Hepatocyte (in vitro differentiated cells): ENCODE measurements around the gene GDI1. TPM values are rescaled to one million over a fixed set of nuclear protein-coding genes. Genes with fewer than 3 reads are reported as not detected.
A peak's percentile ranks its signal among the peaks of the same experiment; 100 is the strongest.

Experiments used
- DNase-seq: peaks from one replicate; pipeline ENCODE4 v3.0.0-alpha.2; 2016; ENCODE audit warnings: low spot score
- H2AFZ ChIP-seq: fragments of 200-600 bp; sonication (generic); 2 replicates; pipeline ENCODE4 v1.6.0; 2016; ENCODE audit warnings: antibody characterized with exemption, mild to moderate bottlenecking
- H3K27ac ChIP-seq: fragments of 200-600 bp; sonication (generic); 2 replicates; pipeline ENCODE4 v1.5.1; 2016; ENCODE audit warnings: mild to moderate bottlenecking
- H3K27me3 ChIP-seq: fragments of 200-600 bp; sonication (generic); 2 replicates; pipeline ENCODE4 v1.6.1; 2016
- H3K36me3 ChIP-seq: fragments of 200-600 bp; sonication (generic); replicated peaks from 2 replicates; pipeline ENCODE4 v1.5.1; 2016; ENCODE audit warnings: low read depth; ENCODE audit not compliant: insufficient read depth
- H3K4me1 ChIP-seq: fragments of 200-600 bp; sonication (generic); 2 replicates; pipeline ENCODE4 v1.5.1; 2016; ENCODE audit warnings: mild to moderate bottlenecking, moderate library complexity; ENCODE audit not compliant: insufficient read depth
- H3K4me2 ChIP-seq: fragments of 200-600 bp; sonication (generic); 2 replicates; pipeline ENCODE4 v1.6.0; 2016
- H3K4me3 ChIP-seq: fragments of 200-600 bp; sonication (generic); 2 replicates; pipeline ENCODE4 v1.5.1; 2016; ENCODE audit warnings: mild to moderate bottlenecking
- H3K79me2 ChIP-seq: fragments of 200-600 bp; sonication (generic); 2 replicates; pipeline ENCODE4 v1.6.0; 2017; ENCODE audit warnings: mild to moderate bottlenecking
- H3K9me2 ChIP-seq: fragments of 200-600 bp; sonication (generic); replicated peaks from 2 replicates; pipeline ENCODE4 v1.6.0; 2017; ENCODE audit warnings: mild to moderate bottlenecking; ENCODE audit not compliant: insufficient read depth
- H3K9me3 ChIP-seq: fragments of 200-600 bp; sonication (generic); 2 replicates; pipeline ENCODE4 v1.5.1; 2016; ENCODE audit warnings: low read depth, mild to moderate bottlenecking
- H4K20me1 ChIP-seq: fragments of 200-600 bp; sonication (generic); 2 replicates; pipeline ENCODE4 v1.6.0; 2016; ENCODE audit warnings: mild to moderate bottlenecking; ENCODE audit not compliant: insufficient read depth, poor library complexity, severe bottlenecking
- EZH2 ChIP-seq: fragments of 200-600 bp; sonication (generic); IDR thresholded peaks from 2 replicates; pipeline ENCODE4 v1.6.1; 2016; ENCODE audit warnings: antibody characterized with exemption, mild to moderate bottlenecking, borderline replicate concordance
- EZH2phosphoT487 ChIP-seq: fragments of 200-600 bp; sonication (generic); IDR thresholded peaks from one replicate; pipeline ENCODE4 v1.6.1; 2018; ENCODE audit warnings: antibody characterized with exemption, mild to moderate bottlenecking, low read depth, moderate library complexity; ENCODE audit not compliant: unreplicated experiment, severe bottlenecking
- WGBS: methylation state at CpG from one replicate; pipeline ENCODE4 v1.1.6; 2016; ENCODE audit warnings: low lambda C conversion rate; ENCODE audit errors: missing lambda C conversion rate; 5-methylcytosine and 5-hydroxymethylcytosine counted together
- polyA plus RNA-seq: library from polyadenylated mRNA; unstranded; fragments of >200 nt; fragmentation: Nextera tagmentation; extraction: Ambion mirVana; gene quantifications from 2 replicates; pipeline ENCODE4 v1.2.1, GENCODE V29; 2016
- total RNA-seq: library from RNA; depleted of rRNA; stranded (reverse); fragments of >200 nt; gene quantifications from 2 replicates; pipeline ENCODE4 v1.2.3, GENCODE V29; 2014
- TF ChIP-seq, protein P1 (sequence below): fragments of 200-600 bp; sonication (generic); IDR thresholded peaks from 2 replicates; pipeline ENCODE4 v1.5.1; 2016; ENCODE audit warnings: antibody characterized with exemption, mild to moderate bottlenecking; ENCODE audit not compliant: poor library complexity

The GDI1 gene
- total and polyA plus RNA-seq, 2 experiments from 2014 or later, result 101 to 102 TPM

DNA sequence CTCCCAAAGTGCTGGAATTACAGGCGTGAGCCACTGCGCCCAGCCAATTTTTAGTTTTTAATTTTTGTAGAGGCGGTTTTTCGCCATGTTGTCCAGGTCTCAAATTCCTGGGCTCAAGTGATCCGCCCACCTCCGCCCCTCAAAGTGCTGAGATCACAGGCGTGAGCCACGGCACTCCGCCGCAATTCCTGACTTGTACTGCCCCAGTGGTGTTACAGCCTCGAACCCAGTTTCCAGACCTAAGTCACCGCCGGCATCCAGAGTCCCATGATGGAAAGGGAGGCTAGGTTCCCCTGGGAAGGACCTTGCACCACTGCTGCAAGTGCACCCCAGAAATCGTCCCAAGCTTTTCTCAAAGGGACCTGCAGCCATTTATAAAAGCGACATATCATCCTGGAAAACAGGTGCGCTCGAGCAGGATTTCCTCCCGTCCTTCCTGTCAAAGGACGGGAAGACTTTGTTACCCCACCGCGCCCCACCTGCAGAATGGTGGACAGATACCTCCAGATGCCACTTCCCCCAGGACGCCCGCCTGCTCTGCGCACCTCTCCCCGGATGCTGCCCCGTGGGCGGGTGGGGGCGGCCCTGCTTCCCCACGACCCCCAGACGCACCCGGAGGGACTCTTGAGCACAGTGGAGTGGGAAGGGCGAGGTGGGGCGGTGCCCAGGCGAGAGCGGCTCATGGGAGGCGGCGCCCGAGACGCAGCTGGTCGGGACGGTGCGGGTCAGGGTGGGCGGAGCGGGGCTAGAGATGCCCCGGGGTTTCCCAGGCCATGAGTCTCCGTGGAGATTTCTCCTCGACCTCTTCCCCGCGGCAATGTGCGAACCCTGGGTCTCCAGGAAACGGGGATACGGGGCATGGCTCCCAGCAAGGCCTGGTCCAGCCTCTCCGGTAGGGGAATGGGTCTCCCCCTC is 39.7 kb upstream of the GDI1 start:
- peak overlapping the region; percentile 76 for H3K4me2 ChIP-seq
- peaks cover 24% of the 10 kb centered on the region for H4K20me1 ChIP-seq
- no peaks in the 10 kb centered on the region for H3K9me2 ChIP-seq
- peak; percentile 79 for DNase-seq
- H3K27ac ChIP-seq, result peak overlapping the region; percentile 99
- peaks cover 4% of the 10 kb centered on the region for H3K4me1 ChIP-seq
- TF ChIP-seq EZH2phosphoT487, result no peak
- no peak for TF ChIP-seq EZH2
- TF ChIP-seq, protein P1, sequence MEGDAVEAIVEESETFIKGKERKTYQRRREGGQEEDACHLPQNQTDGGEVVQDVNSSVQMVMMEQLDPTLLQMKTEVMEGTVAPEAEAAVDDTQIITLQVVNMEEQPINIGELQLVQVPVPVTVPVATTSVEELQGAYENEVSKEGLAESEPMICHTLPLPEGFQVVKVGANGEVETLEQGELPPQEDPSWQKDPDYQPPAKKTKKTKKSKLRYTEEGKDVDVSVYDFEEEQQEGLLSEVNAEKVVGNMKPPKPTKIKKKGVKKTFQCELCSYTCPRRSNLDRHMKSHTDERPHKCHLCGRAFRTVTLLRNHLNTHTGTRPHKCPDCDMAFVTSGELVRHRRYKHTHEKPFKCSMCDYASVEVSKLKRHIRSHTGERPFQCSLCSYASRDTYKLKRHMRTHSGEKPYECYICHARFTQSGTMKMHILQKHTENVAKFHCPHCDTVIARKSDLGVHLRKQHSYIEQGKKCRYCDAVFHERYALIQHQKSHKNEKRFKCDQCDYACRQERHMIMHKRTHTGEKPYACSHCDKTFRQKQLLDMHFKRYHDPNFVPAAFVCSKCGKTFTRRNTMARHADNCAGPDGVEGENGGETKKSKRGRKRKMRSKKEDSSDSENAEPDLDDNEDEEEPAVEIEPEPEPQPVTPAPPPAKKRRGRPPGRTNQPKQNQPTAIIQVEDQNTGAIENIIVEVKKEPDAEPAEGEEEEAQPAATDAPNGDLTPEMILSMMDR, result no peak
- peaks cover 3% of the 10 kb centered on the region for H3K36me3 ChIP-seq
- no peaks in the 10 kb centered on the region for H3K27me3 ChIP-seq
- peaks cover 16% of the 10 kb centered on the region for H3K79me2 ChIP-seq
- peak overlapping the region; percentile 23 for H3K4me3 ChIP-seq
- no peaks in the 10 kb centered on the region for H3K9me3 ChIP-seq
- H2AFZ ChIP-seq, result peak overlapping the region; percentile 56
- 42% methylated on average over 40 of the region's 53 CpGs for WGBS

DNA sequence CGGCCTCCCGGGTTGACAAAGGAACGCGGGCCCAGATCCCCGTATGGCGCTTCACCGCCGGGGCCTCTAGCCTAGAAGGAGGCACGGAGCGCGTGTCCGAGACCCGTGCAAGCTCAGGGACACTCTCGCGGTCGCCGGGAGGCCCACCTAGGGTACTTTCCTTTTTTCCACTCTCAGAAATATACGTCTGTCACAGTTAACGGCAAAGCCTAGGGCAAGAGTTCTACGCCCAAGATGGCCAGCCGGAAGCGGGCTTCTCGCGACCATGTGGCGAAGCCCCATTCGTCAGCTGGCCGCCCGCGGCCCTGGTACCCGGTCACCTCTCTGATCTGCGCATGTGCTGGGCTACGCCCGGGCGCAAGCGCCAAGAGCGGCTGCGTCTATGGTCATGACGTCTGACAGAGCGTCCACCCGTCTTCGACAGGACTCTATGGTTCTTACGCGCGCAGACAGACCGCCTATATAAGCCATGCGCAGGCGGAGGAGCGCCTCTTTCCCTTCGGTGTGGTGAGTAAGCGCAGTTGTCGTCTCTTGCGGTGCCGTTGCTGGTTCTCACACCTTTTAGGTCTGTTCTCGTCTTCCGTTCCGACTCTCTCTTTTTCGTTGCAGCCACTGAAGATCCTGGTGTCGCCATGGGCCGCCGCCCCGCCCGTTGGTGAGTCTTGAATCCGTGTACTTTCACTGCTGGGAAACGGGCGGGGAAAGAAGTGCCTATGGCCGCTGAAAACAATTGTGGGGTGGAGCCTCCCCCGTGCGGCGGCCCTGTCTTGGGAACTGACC is 38.9 kb upstream of the GDI1 start, which contains the start of gene RPL10:
TSS of gene RPL10 (plus strand) at position 490 of the 780 bp plus-strand sequence. CDS start at position 633, 143 bp downstream.
- H3K9me3 ChIP-seq, result no peaks in the 10 kb centered on the region
- DNase-seq, result peak; percentile 95
- peaks cover 24% of the 10 kb centered on the region for H4K20me1 ChIP-seq
- no peaks in the 10 kb centered on the region for H3K9me2 ChIP-seq
- H3K79me2 ChIP-seq, result peaks cover 16% of the 10 kb centered on the region
- TF ChIP-seq, protein P1, result no peak
- TF ChIP-seq EZH2phosphoT487, result no peak
- TF ChIP-seq EZH2, result no peak
- H3K27ac ChIP-seq, result peak within 1 kb of the TSS; percentile 99
- H3K36me3 ChIP-seq, result peaks cover 3% of the 10 kb centered on the region
- H3K27me3 ChIP-seq, result no peaks in the 10 kb centered on the region
- peaks cover 4% of the 10 kb centered on the region for H3K4me1 ChIP-seq
- H3K4me3 ChIP-seq, result peak within 1 kb of the TSS; percentile 54
- peak within 1 kb of the TSS; percentile 80 for H3K4me2 ChIP-seq
- peak within 1 kb of the TSS; percentile 56 for H2AFZ ChIP-seq
- 45% methylated on average over 67 of the region's 69 CpGs for WGBS

DNA sequence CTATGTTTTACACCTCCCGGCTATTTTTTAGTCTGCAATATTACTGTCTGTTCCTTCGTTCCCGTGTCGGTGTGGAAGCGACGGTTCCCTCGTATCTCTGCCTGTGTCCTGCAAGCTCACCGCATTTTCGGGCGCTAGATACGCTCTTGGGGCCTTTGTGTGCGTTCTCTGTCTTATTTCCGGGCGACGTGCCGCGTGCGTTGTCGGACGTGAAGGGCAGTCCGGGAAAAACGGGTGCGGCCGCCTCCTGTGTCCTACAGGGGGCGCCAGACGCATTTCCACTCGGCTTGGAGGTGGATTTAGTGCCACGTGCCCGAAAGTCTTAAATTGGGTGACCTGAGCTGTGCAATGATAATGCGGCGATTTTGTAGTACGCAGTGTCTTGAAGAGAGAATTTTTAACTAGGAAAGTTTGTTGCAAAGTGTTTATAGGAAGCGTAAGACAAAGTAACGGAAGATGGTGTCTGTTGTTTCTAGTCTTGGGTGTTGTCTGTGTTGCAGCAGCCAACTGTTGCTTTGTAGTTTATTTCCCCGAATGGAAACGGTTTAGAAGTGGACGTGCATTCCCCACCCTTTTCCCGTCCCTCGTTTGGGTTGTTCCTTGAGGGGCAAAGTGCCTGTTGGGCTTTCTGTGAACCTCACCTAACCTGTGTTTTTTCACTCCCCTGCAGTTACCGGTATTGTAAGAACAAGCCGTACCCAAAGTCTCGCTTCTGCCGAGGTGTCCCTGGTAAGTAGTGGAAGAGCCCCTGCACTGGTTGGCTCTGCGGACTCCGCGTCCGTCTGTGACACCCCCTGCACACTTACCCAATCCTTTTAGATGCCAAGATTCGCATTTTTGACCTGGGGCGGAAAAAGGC is 38.1 kb upstream of the GDI1 start:
- Histone ChIP-seq H3K27me3 (no peaks in the 10 kb centered on the region), H3K9me2 (no peaks in the 10 kb centered on the region), H3K36me3 (peaks cover 3% of the 10 kb centered on the region), H3K4me3 (peak overlapping the region; percentile 54), H3K9me3 (no peaks in the 10 kb centered on the region), H3K4me2 (peak overlapping the region; percentile 80), H3K79me2 (peaks cover 16% of the 10 kb centered on the region), H2AFZ (no peak overlapping the region), H3K4me1 (peaks cover 4% of the 10 kb centered on the region), H4K20me1 (peaks cover 24% of the 10 kb centered on the region), H3K27ac (peak overlapping the region; percentile 98)
- TF ChIP-seq, protein P1, result peak; percentile 73
- TF ChIP-seq EZH2 (no peak), EZH2phosphoT487 (no peak)
- 37% methylated on average over 49 of the region's 49 CpGs for WGBS
- DNase-seq, result peak; percentile 85
